Endodermal cell (in vitro differentiated cells): ENCODE measurements around the gene SPACDR. TPM values are rescaled to one million over a fixed set of nuclear protein-coding genes. Genes with fewer than 3 reads are reported as not detected.

Source experiments
- DNase-seq: peaks from one replicate; pipeline ENCODE4 v3.0.0-alpha.2; 2017
- H3K27ac ChIP-seq: 2 replicates; pipeline ENCODE4 v1.5.1; 2013; ENCODE audit warnings: mild to moderate bottlenecking, low read depth, low read length, moderate library complexity
- H3K27me3 ChIP-seq: 2 replicates; pipeline ENCODE4 v1.6.1; 2013; ENCODE audit warnings: mild to moderate bottlenecking, low read length, moderate library complexity; ENCODE audit not compliant: insufficient read depth, control insufficient read depth, poor library complexity, severe bottlenecking
- H3K36me3 ChIP-seq: 2 replicates; pipeline ENCODE4 v1.7.0; 2013; ENCODE audit warnings: mild to moderate bottlenecking, low read length, moderate library complexity; ENCODE audit not compliant: control insufficient read depth, insufficient read depth
- H3K4me1 ChIP-seq: one replicate; pipeline ENCODE4 v1.7.0; 2013; ENCODE audit warnings: low read length; ENCODE audit not compliant: control insufficient read depth, insufficient read depth
- H3K4me3 ChIP-seq: 2 replicates; pipeline ENCODE4 v1.5.1; 2013; ENCODE audit warnings: mild to moderate bottlenecking, low read length, moderate library complexity
- H3K9ac ChIP-seq: 2 replicates; pipeline ENCODE4 v1.6.1; 2013; ENCODE audit warnings: mild to moderate bottlenecking, low read length, moderate library complexity; ENCODE audit not compliant: poor library complexity, severe bottlenecking; ENCODE audit errors: extremely low read depth
- H3K9me3 ChIP-seq: 2 replicates; pipeline ENCODE4 v1.6.1; 2013; ENCODE audit warnings: mild to moderate bottlenecking, low read length, moderate library complexity; ENCODE audit not compliant: control insufficient read depth
- H3K27ac Mint-ChIP-seq: 2 replicates; pipeline ENCODE4 v1.8.0; 2020; ENCODE audit warnings: mixed read lengths
- H3K27me3 Mint-ChIP-seq: 2 replicates; pipeline ENCODE4 v1.8.0; 2021; ENCODE audit warnings: mild to moderate bottlenecking, mixed read lengths; ENCODE audit not compliant: insufficient read depth
- H3K36me3 Mint-ChIP-seq: 2 replicates; pipeline ENCODE4 v1.8.0; 2020; ENCODE audit warnings: low read depth, mixed read lengths
- H3K4me1 Mint-ChIP-seq: 2 replicates; pipeline ENCODE4 v1.8.0; 2020; ENCODE audit warnings: mixed read lengths
- H3K4me3 Mint-ChIP-seq: 2 replicates; pipeline ENCODE4 v1.8.0; 2020; ENCODE audit warnings: mild to moderate bottlenecking, moderate library complexity, mixed read lengths
- H3K9me3 Mint-ChIP-seq: 2 replicates; pipeline ENCODE4 v1.8.0; 2020; ENCODE audit warnings: mild to moderate bottlenecking, mixed read lengths
- CTCF ChIP-seq: fragments of 200-600 bp; sonication (generic); conservative IDR thresholded peaks from 2 replicates; pipeline ENCODE4 v1.5.0; 2021; ENCODE audit warnings: antibody characterized with exemption, mild to moderate bottlenecking
- WGBS, 2 experiments: methylation state at CpG; one replicate each; pipeline versions ENCODE4 v1.1.5 to v1.1.7; 2013; ENCODE audit warnings: missing lambda C conversion rate in 2 of 2, mixed read lengths in 1 of 2; ENCODE audit not compliant: insufficient coverage in 1 of 2, insufficient read length in 1 of 2; 5-methylcytosine and 5-hydroxymethylcytosine counted together
- total RNA-seq, 2 donors: library from RNA; stranded (reverse); fragmentation: NEBNext Ultra II Directional in 1 of 2; extraction: Animal tissue kit (Norgen Biotek cat#: 25700) in 1 of 2; gene quantifications; 2 replicates in 1 of 2; 3 replicates in 1 of 2; pipeline ENCODE4 v1.2.1, GENCODE V29; 2021

The SPACDR gene
- total RNA-seq, 2 donors from 2014 or later, result 1.3 to 1.5 TPM

- peak; percentile 91 for DNase-seq
- H3K27ac ChIP-seq, result no peak within 1 kb of the TSS
These were observed 19.9 kb upstream of the SPACDR start, which contains the start of gene NYAP1 for GRCh38 chr7:100483722-100484672. TSS of gene NYAP1 (plus strand) at chr7:100483927. CDS start at chr7:100485312, 1,385 bp downstream.

GRCh38 chr7:100483090-100483721 lies 19.1 kb upstream of the SPACDR start:
- Mint-ChIP-seq H3K36me3 (peaks cover 7% of the 10 kb centered on the region), H3K27ac (peak overlapping the region; percentile 75), H3K4me3 (peak overlapping the region; percentile 65), H3K9me3 (no peaks in the 10 kb centered on the region), H3K4me1 (peaks cover 17% of the 10 kb centered on the region), H3K27me3 (no peaks in the 10 kb centered on the region)
- H3K36me3 ChIP-seq, result no peaks in the 10 kb centered on the region
- WGBS, 2 experiments, result 0 to 1% methylated on average over 21 to 79 of the region's 79 CpGs
- H3K9ac ChIP-seq, result no peak overlapping the region
- peaks cover 4% of the 10 kb centered on the region for H3K4me1 ChIP-seq
- H3K27ac ChIP-seq, result no peak overlapping the region
- H3K4me3 ChIP-seq, result peak overlapping the region; percentile 67
- H3K9me3 ChIP-seq, result no peaks in the 10 kb centered on the region
- no peaks in the 10 kb centered on the region for H3K27me3 ChIP-seq
- peak; percentile 94 for TF ChIP-seq CTCF
- DNase-seq, result peak; percentile 93

More at GRCh38 chr7:100483722-100484672, 19.9 kb upstream of the SPACDR start, which contains the start of gene NYAP1:
- WGBS, 2 experiments, result 14 to 56% methylated on average over 9 to 45 of the region's 45 CpGs
- H3K4me1 Mint-ChIP-seq, result peaks cover 17% of the 10 kb centered on the region
- Histone ChIP-seq H3K27me3 (no peaks in the 10 kb centered on the region), H3K4me3 (peak within 1 kb of the TSS; percentile 85), H3K9ac (peak within 1 kb of the TSS; percentile 52), H3K4me1 (peaks cover 4% of the 10 kb centered on the region), H3K9me3 (no peaks in the 10 kb centered on the region), H3K36me3 (no peaks in the 10 kb centered on the region)
- H3K27me3 Mint-ChIP-seq, result no peaks in the 10 kb centered on the region
- peak within 1 kb of the TSS; percentile 65 for H3K4me3 Mint-ChIP-seq
- H3K27ac Mint-ChIP-seq, result peak within 1 kb of the TSS; percentile 75
- no peaks in the 10 kb centered on the region for H3K9me3 Mint-ChIP-seq
- peaks cover 9% of the 10 kb centered on the region for H3K36me3 Mint-ChIP-seq
- no peak for TF ChIP-seq CTCF

DNA sequence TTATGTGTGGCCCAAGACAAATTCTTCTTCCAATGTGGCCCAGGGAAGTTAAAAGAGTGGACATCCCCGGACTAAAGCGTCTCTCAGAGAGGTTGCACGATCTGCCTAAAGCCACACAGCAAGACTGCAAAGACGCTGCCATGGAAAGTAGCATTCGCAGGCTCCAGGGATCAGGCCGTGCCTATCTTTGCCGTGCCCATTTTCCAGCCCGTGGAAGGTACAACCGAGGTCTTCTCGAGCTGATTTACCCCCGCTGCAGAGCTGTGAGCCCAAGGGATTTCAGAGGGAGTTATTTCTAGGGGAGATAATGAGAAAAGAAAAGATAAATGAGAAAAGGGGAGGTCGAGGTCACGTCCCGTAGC lies 18.6 kb upstream of the SPACDR start:
- H3K4me1 ChIP-seq, result peaks cover 4% of the 10 kb centered on the region
- no peak for DNase-seq
- Mint-ChIP-seq H3K9me3 (no peaks in the 10 kb centered on the region), H3K27me3 (no peaks in the 10 kb centered on the region), H3K27ac (peak overlapping the region; percentile 75), H3K36me3 (peaks cover 3% of the 10 kb centered on the region), H3K4me3 (peak overlapping the region; percentile 65), H3K4me1 (peaks cover 17% of the 10 kb centered on the region)
- TF ChIP-seq CTCF, result no peak
- no peaks in the 10 kb centered on the region for H3K9me3 ChIP-seq
- H3K27me3 ChIP-seq, result no peaks in the 10 kb centered on the region
- no peak overlapping the region for H3K9ac ChIP-seq
- H3K36me3 ChIP-seq, result no peaks in the 10 kb centered on the region
- WGBS, 2 experiments, result 65 to 71% methylated on average over 14 of the region's 14 CpGs
- no peak overlapping the region for H3K27ac ChIP-seq
- peak overlapping the region; percentile 67 for H3K4me3 ChIP-seq
